Left forelimb (tissue), 1 donor: ENCODE data around the gene PRSS16.
"Not testable (repeated sequence)": the region's sequence is repeated elsewhere in the genome, so short reads cannot be mapped to it uniquely, and the experiment has no call there.

Experiments
- DNase-seq: peaks from one replicate; pipeline ENCODE4 v3.0.0-alpha.2; 2018; ENCODE audit warnings: low spot score

Gene PRSS16

GRCh38 chr6:27242589-27243265 lies 4.8 kb upstream of the PRSS16 start:
- no peak for DNase-seq

- DNase-seq = no peak
Measured at GRCh38 chr6:27248783-27249182, 1.3 kb downstream of the PRSS16 start.

GRCh38 chr6:27250277-27251111 lies 3.0 kb downstream of the PRSS16 start:
- DNase-seq = no peak

GRCh38 chr6:27251112-27251605 lies 3.7 kb downstream of the PRSS16 start:
- no peak for DNase-seq

GRCh38 chr6:27251606-27252251 lies 4.2 kb downstream of the PRSS16 start:
- no peak for DNase-seq

- no peak for DNase-seq
Measured at GRCh38 chr6:27254566-27254965, 7.1 kb downstream of the PRSS16 start.

GRCh38 chr6:27255866-27256265 lies 8.4 kb downstream of the PRSS16 start:
- no peak for DNase-seq

GRCh38 chr6:27260369-27260768 lies 12.9 kb downstream of the PRSS16 start:
- no peak for DNase-seq

- DNase-seq = no peak
Measured at GRCh38 chr6:27260836-27261375, 13.4 kb downstream of the PRSS16 start.

GRCh38 chr6:27263886-27264285 lies 16.4 kb downstream of the PRSS16 start:
- DNase-seq = no peak

GRCh38 chr6:27267003-27267402 lies 19.5 kb downstream of the PRSS16 start:
- DNase-seq = not testable (repeated sequence)

GRCh38 chr6:27267857-27268434 lies 20.4 kb downstream of the PRSS16 start:
- DNase-seq = no peak

- DNase-seq = no peak
Measured at GRCh38 chr6:27268803-27269202, 21.3 kb downstream of the PRSS16 start.

- no peak for DNase-seq
Measured at GRCh38 chr6:27273783-27274182, 26.3 kb downstream of the PRSS16 start.

GRCh38 chr6:27275025-27275956 lies 27.8 kb downstream of the PRSS16 start:
- no peak for DNase-seq

- DNase-seq = no peak
Measured at GRCh38 chr6:27279513-27280063, 32.1 kb downstream of the PRSS16 start.

GRCh38 chr6:27280064-27280539 lies 32.6 kb downstream of the PRSS16 start:
- no peak for DNase-seq

GRCh38 chr6:27280540-27281000 lies 33.1 kb downstream of the PRSS16 start:
- no peak for DNase-seq

GRCh38 chr6:27281105-27281539 lies 33.6 kb downstream of the PRSS16 start:
- no peak for DNase-seq

- no peak for DNase-seq
Measured at GRCh38 chr6:27281569-27281968, 34.1 kb downstream of the PRSS16 start.
